Natural killer cell (primary cell): ENCODE results near the gene RNF25. TPM values are rescaled to one million over a fixed set of nuclear protein-coding genes. Genes with fewer than 3 reads are reported as not detected.

Experiments used
- ATAC-seq, 3 donors: fragments of 150-1000 bp in 2 of 3; fragments of 200-7000 bp in 1 of 3; cut with Tn5 transposase; 1 replicate in 1 of 3; 2 replicates in 2 of 3; pipeline ENCODE4 v1.10.0; 2021; ENCODE audit warnings: mild to moderate bottlenecking in 2 of 3, moderate library complexity in 2 of 3
- DNase-seq, 2 donors: peaks; one replicate each; pipeline versions ENCODE4 v3.0.0 to v3.0.0-alpha.2; 2013 to 2021; ENCODE audit warnings: mixed read lengths in 1 of 2
- H3K27ac ChIP-seq: one replicate; pipeline ENCODE4 v1.5.1; 2013; ENCODE audit warnings: mild to moderate bottlenecking, low read length
- H3K27me3 ChIP-seq: one replicate; pipeline ENCODE4 v1.6.1; 2013; ENCODE audit warnings: low read length; ENCODE audit not compliant: control insufficient read depth, insufficient read depth
- H3K36me3 ChIP-seq: one replicate; pipeline ENCODE4 v1.6.1; 2013; ENCODE audit warnings: low read length; ENCODE audit not compliant: control insufficient read depth, insufficient read depth
- H3K4me1 ChIP-seq: one replicate; pipeline ENCODE4 v1.6.1; 2013; ENCODE audit warnings: low read length; ENCODE audit not compliant: control insufficient read depth, insufficient read depth
- H3K4me3 ChIP-seq: one replicate; pipeline ENCODE4 v1.5.1; 2013; ENCODE audit warnings: low read length
- H3K9me3 ChIP-seq: one replicate; pipeline ENCODE4 v1.6.1; 2013; ENCODE audit warnings: low read length; ENCODE audit not compliant: control insufficient read depth, insufficient read depth
- H3K27ac Mint-ChIP-seq, 2 donors: one replicate each; pipeline ENCODE4 v1.8.0; 2022; ENCODE audit warnings: mild to moderate bottlenecking in 2 of 2, mixed read lengths in 2 of 2, moderate library complexity in 1 of 2
- H3K27me3 Mint-ChIP-seq, 2 donors: one replicate each; pipeline ENCODE4 v1.8.0; 2022; ENCODE audit warnings: low read depth in 2 of 2, mixed read lengths in 2 of 2
- H3K36me3 Mint-ChIP-seq: one replicate; pipeline ENCODE4 v1.8.0; 2022; ENCODE audit warnings: mixed read lengths
- H3K4me1 Mint-ChIP-seq, 2 donors: one replicate each; pipeline ENCODE4 v1.8.0; 2022; ENCODE audit warnings: mixed read lengths in 2 of 2
- H3K4me3 Mint-ChIP-seq: one replicate; pipeline ENCODE4 v1.8.0; 2022; ENCODE audit warnings: mild to moderate bottlenecking, moderate library complexity, mixed read lengths
- H3K9me3 Mint-ChIP-seq, 2 donors: one replicate each; pipeline ENCODE4 v1.8.0; 2022; ENCODE audit warnings: mixed read lengths in 2 of 2
- WGBS: methylation state at CpG from one replicate; pipeline ENCODE4 v1.1.7; 2013; ENCODE audit warnings: missing lambda C conversion rate; ENCODE audit not compliant: insufficient coverage; 5-methylcytosine and 5-hydroxymethylcytosine counted together
- intact Hi-C: fragments of 100-400 bp; cut with micrococcal nuclease; formaldehyde crosslinking; loops from one replicate; pipeline ENCODE4 v1.14.2; 2022
- total RNA-seq, 4 donors: library from RNA; stranded (reverse); fragments of 120-200 nt in 1 of 4; gene quantifications; one replicate each; pipeline versions ENCODE4 v1.2.3 to v1.2.4, GENCODE V29; 2013 to 2022
- TF ChIP-seq, protein P1 (sequence below): fragments of 200-600 bp; IDR thresholded peaks from one replicate; pipeline ENCODE4 v1.8.0; 2022; ENCODE audit warnings: antibody characterized with exemption

Gene RNF25
- total RNA-seq, 3 donors from 2014 or later (not counting 1 experiment from before 2014, with no cell fraction given) = 16.5 to 22.8 (median 20.1) TPM

GRCh38 chr2:218719457-218719856 lies 47.7 kb upstream of the RNF25 start:
- TF ChIP-seq, protein P1, sequence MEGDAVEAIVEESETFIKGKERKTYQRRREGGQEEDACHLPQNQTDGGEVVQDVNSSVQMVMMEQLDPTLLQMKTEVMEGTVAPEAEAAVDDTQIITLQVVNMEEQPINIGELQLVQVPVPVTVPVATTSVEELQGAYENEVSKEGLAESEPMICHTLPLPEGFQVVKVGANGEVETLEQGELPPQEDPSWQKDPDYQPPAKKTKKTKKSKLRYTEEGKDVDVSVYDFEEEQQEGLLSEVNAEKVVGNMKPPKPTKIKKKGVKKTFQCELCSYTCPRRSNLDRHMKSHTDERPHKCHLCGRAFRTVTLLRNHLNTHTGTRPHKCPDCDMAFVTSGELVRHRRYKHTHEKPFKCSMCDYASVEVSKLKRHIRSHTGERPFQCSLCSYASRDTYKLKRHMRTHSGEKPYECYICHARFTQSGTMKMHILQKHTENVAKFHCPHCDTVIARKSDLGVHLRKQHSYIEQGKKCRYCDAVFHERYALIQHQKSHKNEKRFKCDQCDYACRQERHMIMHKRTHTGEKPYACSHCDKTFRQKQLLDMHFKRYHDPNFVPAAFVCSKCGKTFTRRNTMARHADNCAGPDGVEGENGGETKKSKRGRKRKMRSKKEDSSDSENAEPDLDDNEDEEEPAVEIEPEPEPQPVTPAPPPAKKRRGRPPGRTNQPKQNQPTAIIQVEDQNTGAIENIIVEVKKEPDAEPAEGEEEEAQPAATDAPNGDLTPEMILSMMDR = no peak
- Mint-ChIP-seq H3K27ac (no peak overlapping the region), H3K27me3 (no peaks in the 10 kb centered on the region), H3K36me3 (no peaks in the 10 kb centered on the region), H3K4me3 (no peak overlapping the region), H3K9me3 (no peaks in the 10 kb centered on the region), H3K4me1 (peaks cover 16 to 23% of the 10 kb centered on the region in 2 donors)
- Histone ChIP-seq H3K36me3 (peaks cover 5% of the 10 kb centered on the region), H3K4me1 (no peaks in the 10 kb centered on the region), H3K27ac (no peak overlapping the region), H3K4me3 (no peak overlapping the region), H3K9me3 (no peaks in the 10 kb centered on the region), H3K27me3 (no peaks in the 10 kb centered on the region)
- 78% methylated on average over 3 of the region's 3 CpGs for WGBS
- DNase-seq = no peak
- ATAC-seq = no peak
- intact Hi-C loops = no loop called here

- Histone ChIP-seq H3K27me3 (no peaks in the 10 kb centered on the region), H3K4me3 (no peak overlapping the region), H3K27ac (no peak overlapping the region), H3K4me1 (no peaks in the 10 kb centered on the region), H3K36me3 (peaks cover 5% of the 10 kb centered on the region), H3K9me3 (no peaks in the 10 kb centered on the region)
- Mint-ChIP-seq H3K27ac (no peak overlapping the region), H3K9me3 (no peaks in the 10 kb centered on the region), H3K27me3 (no peaks in the 10 kb centered on the region), H3K4me1 (peaks cover 8 to 31% of the 10 kb centered on the region in 2 donors), H3K4me3 (no peak overlapping the region), H3K36me3 (no peaks in the 10 kb centered on the region)
- DNase-seq = no peak
- WGBS = 95% methylated on average over 7 of the region's 7 CpGs
- intact Hi-C loops = no loop called here
- TF ChIP-seq, protein P1 = no peak
- no peak for ATAC-seq
Measured at GRCh38 chr2:218718058-218718457, 46.3 kb upstream of the RNF25 start.

DNA sequence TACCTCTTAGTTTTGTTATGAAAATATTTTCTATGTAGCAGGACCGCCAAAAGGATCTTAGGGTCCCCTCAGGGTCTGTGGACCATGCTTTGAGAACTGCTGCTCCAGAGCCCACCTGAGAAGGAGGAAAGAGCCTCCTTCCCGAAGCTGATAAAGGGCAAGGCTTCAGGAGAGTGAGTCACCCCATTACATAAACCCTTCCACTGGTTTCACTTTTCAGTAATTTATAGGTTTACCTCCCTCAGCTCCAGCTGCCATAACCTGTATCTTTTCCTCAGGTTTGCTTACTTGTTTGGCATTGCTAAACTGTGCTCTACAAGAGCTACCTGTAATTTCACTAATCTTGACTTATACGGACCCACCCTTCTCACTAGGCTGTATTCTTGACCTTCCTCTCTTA lies 45.5 kb upstream of the RNF25 start:
- DNase-seq (no peak), ATAC-seq (no peak)
- Histone ChIP-seq H3K4me1 (no peaks in the 10 kb centered on the region), H3K4me3 (no peak overlapping the region), H3K36me3 (peaks cover 5% of the 10 kb centered on the region), H3K9me3 (no peaks in the 10 kb centered on the region), H3K27ac (no peak overlapping the region), H3K27me3 (no peaks in the 10 kb centered on the region)
- intact Hi-C loops = no loop called here
- H3K27me3 Mint-ChIP-seq = no peaks in the 10 kb centered on the region
- 76% methylated on average over 2 of the region's 3 CpGs for WGBS
- TF ChIP-seq, protein P1 = no peak
- H3K27ac Mint-ChIP-seq = no peak overlapping the region
- H3K9me3 Mint-ChIP-seq = no peaks in the 10 kb centered on the region
- no peaks in the 10 kb centered on the region for H3K36me3 Mint-ChIP-seq
- peaks cover 0 to 27% of the 10 kb centered on the region in 2 donors for H3K4me1 Mint-ChIP-seq
- H3K4me3 Mint-ChIP-seq = no peak overlapping the region

DNA sequence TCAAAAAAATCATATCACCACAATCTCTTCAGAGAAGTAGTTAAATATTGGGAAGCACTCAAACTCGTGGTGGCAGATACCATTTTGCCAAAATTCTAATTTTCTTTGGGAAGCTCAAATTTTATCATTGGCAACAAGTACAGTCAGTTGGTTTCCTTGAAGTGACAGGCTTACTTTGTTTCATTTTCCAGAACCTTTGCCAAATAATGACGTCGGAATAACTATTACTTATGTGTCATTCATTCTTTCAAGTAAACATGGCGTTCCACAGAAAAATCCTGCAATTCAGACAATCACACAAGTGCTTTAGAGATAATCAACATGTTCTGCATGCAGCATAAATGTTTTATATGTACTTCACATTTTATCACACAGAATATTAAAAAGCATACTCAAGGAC lies 44.3 kb upstream of the RNF25 start:
- Histone ChIP-seq H3K36me3 (peaks cover 5% of the 10 kb centered on the region), H3K4me1 (peaks cover 3% of the 10 kb centered on the region), H3K27me3 (no peaks in the 10 kb centered on the region), H3K4me3 (no peak overlapping the region), H3K27ac (no peak overlapping the region), H3K9me3 (no peaks in the 10 kb centered on the region)
- no peak for DNase-seq
- H3K4me3 Mint-ChIP-seq = no peak overlapping the region
- intact Hi-C loops = no loop called here
- no peak overlapping the region for H3K27ac Mint-ChIP-seq
- no peaks in the 10 kb centered on the region for H3K27me3 Mint-ChIP-seq
- TF ChIP-seq, protein P1 = no peak
- WGBS = 94% methylated on average over 4 of the region's 4 CpGs
- H3K36me3 Mint-ChIP-seq = no peaks in the 10 kb centered on the region
- peaks cover 11 to 37% of the 10 kb centered on the region in 2 donors for H3K4me1 Mint-ChIP-seq
- ATAC-seq = no peak
- no peaks in the 10 kb centered on the region for H3K9me3 Mint-ChIP-seq
